ENCODE results near the gene HMG20B. TPM values are rescaled to one million over a fixed set of nuclear protein-coding genes. Genes with fewer than 3 reads are reported as not detected.
A peak's percentile ranks its signal among the peaks of the same experiment; 100 is the strongest.

The HMG20B gene
- total RNA-seq, 1 experiment from 2014 or later: 146 TPM

DNA sequence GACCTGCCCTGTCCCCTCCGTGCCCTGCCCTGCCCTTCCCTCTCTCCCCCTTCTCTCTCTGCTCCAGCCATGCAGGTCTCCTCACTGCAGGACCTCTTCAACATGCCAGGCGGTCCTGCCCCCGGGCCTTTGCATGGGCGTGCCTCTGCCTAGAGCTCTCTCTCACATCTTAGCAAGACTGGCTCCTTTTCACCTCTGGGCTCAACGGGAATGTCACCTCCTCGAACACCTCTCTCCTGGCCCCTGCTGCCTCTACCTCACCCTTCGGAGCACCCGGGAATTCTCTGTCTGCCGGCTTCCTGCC lies 21.0 kb upstream of the HMG20B start:
- Histone ChIP-seq H3K27ac (ENCODE audit: low read length) (no peak overlapping the region), H3F3A (ENCODE audit: low read length, unreplicated experiment) (no peaks in the 10 kb centered on the region), H2AFZ (ENCODE audit: low read length) (no peak overlapping the region), H4K20me1 (ENCODE audit: low read length) (peaks cover 18% of the 10 kb centered on the region), H3K27me3 (ENCODE audit: low read length) (no peaks in the 10 kb centered on the region), H3K4me2 (ENCODE audit: low read length) (no peak overlapping the region), H3K79me2 (ENCODE audit: low read length) (peaks cover 37% of the 10 kb centered on the region), H3K9me2 (replicated peaks; ENCODE audit: low read length) (no peaks in the 10 kb centered on the region), H3K9me3 (ENCODE audit: low read length) (no peaks in the 10 kb centered on the region), H3K4me1 (ENCODE audit: insufficient read depth, low read length) (peaks cover 12% of the 10 kb centered on the region; the same call in 1 of the 2 replicates), H3K4me3 (ENCODE audit: low read length) (no peak overlapping the region), H3K9ac (ENCODE audit: low read length) (no peak overlapping the region), H3K36me3 (ENCODE audit: low read depth, low read length) (no peaks in the 10 kb centered on the region)
- intact Hi-C loops (cut with micrococcal nuclease): no loop called here
- TF ChIP-seq CTCF (conservative IDR thresholded peaks at IDR 0.05; ENCODE audit: low read depth, low read length) (no peak), EZH2phosphoT487 (IDR thresholded peaks at IDR 0.05; ENCODE audit: borderline replicate concordance, low read length) (no peak), EZH2 (IDR thresholded peaks at IDR 0.05; ENCODE audit: low read length, unreplicated experiment) (no peak)
- no TSS peak for BruUV-seq (replicated peaks)
- POLR2A ChIA-PET (ENCODE audit: unreplicated experiment): no interaction called here
- CTCF ChIA-PET: no interaction called here
- DNase-seq (no peak), ATAC-seq (no peak)

DNA sequence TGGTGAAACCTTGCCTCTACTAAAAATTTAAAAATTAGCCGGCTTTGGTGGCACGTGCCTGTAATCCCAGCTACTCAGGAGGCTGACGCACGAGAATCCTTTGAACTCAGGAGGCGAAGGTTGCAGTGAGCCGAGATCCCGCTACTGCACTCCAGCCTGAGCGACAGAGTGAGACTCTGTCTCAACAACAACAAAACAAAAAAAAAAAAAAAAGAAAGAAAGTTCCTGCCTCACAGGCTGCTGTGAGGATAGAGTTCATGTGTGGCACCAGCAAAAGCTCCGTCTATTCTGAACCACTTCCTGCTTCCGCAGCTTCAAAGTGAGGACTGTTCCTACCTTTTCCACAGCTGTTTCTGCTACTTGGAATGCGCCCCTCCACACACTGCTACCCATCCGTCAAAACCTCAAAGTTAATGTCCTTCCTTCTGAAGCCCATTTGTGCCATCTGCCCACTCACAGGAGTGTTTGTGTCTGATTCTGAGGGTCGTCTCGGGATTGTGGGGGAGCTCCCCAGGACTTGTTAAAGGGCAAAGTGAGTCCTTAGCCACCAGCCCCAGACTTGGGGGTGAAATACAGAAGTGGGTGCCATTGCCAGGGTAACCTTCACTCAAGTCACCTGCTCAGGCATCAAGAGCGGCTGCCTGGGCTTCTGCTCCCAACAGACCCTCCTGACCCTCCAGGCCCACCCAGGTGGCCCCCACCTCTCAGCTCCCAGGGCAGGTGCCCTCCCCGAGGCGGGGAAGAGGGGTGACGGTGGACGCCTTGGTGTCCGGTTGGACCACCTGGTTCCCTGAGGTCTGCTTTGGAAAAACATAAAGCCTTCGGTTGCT lies 18.3 kb upstream of the HMG20B start:
- Histone ChIP-seq H3K4me1 (ENCODE audit: insufficient read depth, low read length) (peaks cover 12% of the 10 kb centered on the region; the same call in 1 of the 2 replicates), H3K27ac (ENCODE audit: low read length) (no peak overlapping the region), H3K27me3 (ENCODE audit: low read length) (no peaks in the 10 kb centered on the region), H3K36me3 (ENCODE audit: low read depth, low read length) (no peaks in the 10 kb centered on the region), H3K4me2 (ENCODE audit: low read length) (peak overlapping the region; percentile 92; the same call in 1 of the 2 replicates), H3K9ac (ENCODE audit: low read length) (no peak overlapping the region), H3K4me3 (ENCODE audit: low read length) (no peak overlapping the region), H4K20me1 (ENCODE audit: low read length) (peaks cover 18% of the 10 kb centered on the region), H3K79me2 (ENCODE audit: low read length) (peaks cover 41% of the 10 kb centered on the region), H3F3A (ENCODE audit: low read length, unreplicated experiment) (no peaks in the 10 kb centered on the region), H3K9me2 (replicated peaks; ENCODE audit: low read length) (no peaks in the 10 kb centered on the region), H3K9me3 (ENCODE audit: low read length) (no peaks in the 10 kb centered on the region), H2AFZ (ENCODE audit: low read length) (no peak overlapping the region)
- intact Hi-C loops (cut with micrococcal nuclease): no loop called here
- ATAC-seq (no peak), DNase-seq (no peak)
- TF ChIP-seq EZH2 (IDR thresholded peaks at IDR 0.05; ENCODE audit: low read length, unreplicated experiment) (no peak), EZH2phosphoT487 (IDR thresholded peaks at IDR 0.05; ENCODE audit: borderline replicate concordance, low read length) (no peak), CTCF (conservative IDR thresholded peaks at IDR 0.05; ENCODE audit: low read depth, low read length) (no peak)
- ChIA-PET CTCF (interaction anchor here (0.6 kb wide), 1 partner anchor 163 kb away, joined by 3 read pairs; no protein-coding TSS in a partner anchor), POLR2A (ENCODE audit: unreplicated experiment) (no interaction called here)
- BruUV-seq (replicated peaks): TSS peak; percentile 50

Measured in PC-3 (cell line).